ENCODE measurements around the gene MARF1. TPM values are rescaled to one million over a fixed set of nuclear protein-coding genes. Genes with fewer than 3 reads are reported as not detected.

The MARF1 gene
- total RNA-seq, 1 experiment from 2014 or later: 68.1 TPM

DNA sequence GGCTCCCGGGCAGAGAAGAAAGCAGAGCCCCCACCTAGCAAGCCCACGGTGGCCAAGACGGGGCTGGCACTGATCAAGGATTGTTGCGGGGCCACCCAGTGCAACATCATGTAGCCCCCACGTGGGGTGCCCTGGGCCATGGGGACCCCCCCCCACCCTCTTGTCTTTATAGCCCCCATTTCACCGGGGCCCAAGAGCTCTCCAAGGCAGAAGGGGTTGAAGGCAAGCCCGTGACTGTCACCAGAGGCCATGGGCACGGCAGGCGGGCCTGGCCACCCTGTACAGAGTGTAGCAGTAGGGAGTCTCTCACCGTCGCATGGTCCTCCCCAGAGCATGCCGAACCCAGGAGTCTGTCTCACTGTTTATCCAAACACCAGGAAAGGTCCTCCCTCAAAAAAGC lies 56.2 kb downstream of the MARF1 start:
- no peak for DNase-seq
- CTCF ChIA-PET: no interaction called here
- Histone ChIP-seq H3K36me3 (ENCODE audit: low read depth) (peaks cover 7% of the 10 kb centered on the region; the same call in 1 of the 2 replicates), H3K27ac (no peak overlapping the region), H3K4me3 (no peak overlapping the region), H3K79me2 (ENCODE audit: low read depth) (no peaks in the 10 kb centered on the region), H3K27me3 (ENCODE audit: insufficient read depth, low read depth) (no peaks in the 10 kb centered on the region), H3K4me2 (no peak overlapping the region), H3K9me2 (ENCODE audit: insufficient read depth) (no peaks in the 10 kb centered on the region), H3K4me1 (replicated peaks; ENCODE audit: insufficient read depth) (peaks cover 37% of the 10 kb centered on the region), H3F3A (ENCODE audit: insufficient read depth, low read depth) (peaks cover 30% of the 10 kb centered on the region), H4K20me1 (ENCODE audit: insufficient read depth) (no peaks in the 10 kb centered on the region), H2AFZ (no peak overlapping the region), H3K9me3 (ENCODE audit: insufficient read depth, low read depth) (peaks cover 15% of the 10 kb centered on the region; the same call in 1 of the 2 replicates)
- intact Hi-C loops (cut with micrococcal nuclease; ENCODE audit: unreplicated experiment): no loop called here
- POLR2A ChIA-PET (ENCODE audit: unreplicated experiment): no interaction called here
- no peak for TF ChIP-seq EZH2 (IDR thresholded peaks at IDR 0.05; ENCODE audit: low read depth)
- TF ChIP-seq, protein P1, sequence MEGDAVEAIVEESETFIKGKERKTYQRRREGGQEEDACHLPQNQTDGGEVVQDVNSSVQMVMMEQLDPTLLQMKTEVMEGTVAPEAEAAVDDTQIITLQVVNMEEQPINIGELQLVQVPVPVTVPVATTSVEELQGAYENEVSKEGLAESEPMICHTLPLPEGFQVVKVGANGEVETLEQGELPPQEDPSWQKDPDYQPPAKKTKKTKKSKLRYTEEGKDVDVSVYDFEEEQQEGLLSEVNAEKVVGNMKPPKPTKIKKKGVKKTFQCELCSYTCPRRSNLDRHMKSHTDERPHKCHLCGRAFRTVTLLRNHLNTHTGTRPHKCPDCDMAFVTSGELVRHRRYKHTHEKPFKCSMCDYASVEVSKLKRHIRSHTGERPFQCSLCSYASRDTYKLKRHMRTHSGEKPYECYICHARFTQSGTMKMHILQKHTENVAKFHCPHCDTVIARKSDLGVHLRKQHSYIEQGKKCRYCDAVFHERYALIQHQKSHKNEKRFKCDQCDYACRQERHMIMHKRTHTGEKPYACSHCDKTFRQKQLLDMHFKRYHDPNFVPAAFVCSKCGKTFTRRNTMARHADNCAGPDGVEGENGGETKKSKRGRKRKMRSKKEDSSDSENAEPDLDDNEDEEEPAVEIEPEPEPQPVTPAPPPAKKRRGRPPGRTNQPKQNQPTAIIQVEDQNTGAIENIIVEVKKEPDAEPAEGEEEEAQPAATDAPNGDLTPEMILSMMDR (conservative IDR thresholded peaks at IDR 0.05): no peak
- BruUV-seq (replicated peaks): no TSS peak

DNA sequence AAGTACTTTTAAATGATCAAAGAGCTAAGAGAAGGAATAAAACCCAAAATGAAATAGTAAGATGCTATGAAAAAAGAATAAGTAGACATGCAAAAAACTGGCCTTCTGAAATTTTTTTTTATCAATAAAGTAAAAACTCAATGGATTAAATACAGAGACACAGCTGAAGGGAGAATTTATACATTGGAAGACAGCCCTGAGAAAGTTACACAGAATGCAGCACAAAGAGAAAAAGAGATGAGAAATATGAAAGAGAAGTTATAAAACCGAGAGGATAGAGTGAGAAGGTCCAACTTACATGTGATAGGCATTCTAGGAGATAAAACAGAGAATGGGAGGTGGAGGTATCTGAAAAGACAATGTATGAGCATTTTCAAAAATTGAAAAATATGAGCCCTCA lies 57.0 kb downstream of the MARF1 start:
- POLR2A ChIA-PET (ENCODE audit: unreplicated experiment): no interaction called here
- no peak for DNase-seq
- Histone ChIP-seq H4K20me1 (ENCODE audit: insufficient read depth) (no peaks in the 10 kb centered on the region), H3K4me3 (no peak overlapping the region), H3K27me3 (ENCODE audit: insufficient read depth, low read depth) (no peaks in the 10 kb centered on the region), H2AFZ (no peak overlapping the region), H3K79me2 (ENCODE audit: low read depth) (no peaks in the 10 kb centered on the region), H3K27ac (no peak overlapping the region), H3K4me2 (no peak overlapping the region), H3K9me3 (ENCODE audit: insufficient read depth, low read depth) (peaks cover 15% of the 10 kb centered on the region; the same call in 1 of the 2 replicates), H3K9me2 (ENCODE audit: insufficient read depth) (no peaks in the 10 kb centered on the region), H3K4me1 (replicated peaks; ENCODE audit: insufficient read depth) (peaks cover 36% of the 10 kb centered on the region), H3K36me3 (ENCODE audit: low read depth) (peaks cover 7% of the 10 kb centered on the region; the same call in 1 of the 2 replicates), H3F3A (ENCODE audit: insufficient read depth, low read depth) (peaks cover 23% of the 10 kb centered on the region)
- no TSS peak for BruUV-seq (replicated peaks)
- CTCF ChIA-PET: no interaction called here
- intact Hi-C loops (cut with micrococcal nuclease; ENCODE audit: unreplicated experiment): no loop called here
- TF ChIP-seq, protein P1 (conservative IDR thresholded peaks at IDR 0.05): no peak
- TF ChIP-seq EZH2 (IDR thresholded peaks at IDR 0.05; ENCODE audit: low read depth): no peak

DNA sequence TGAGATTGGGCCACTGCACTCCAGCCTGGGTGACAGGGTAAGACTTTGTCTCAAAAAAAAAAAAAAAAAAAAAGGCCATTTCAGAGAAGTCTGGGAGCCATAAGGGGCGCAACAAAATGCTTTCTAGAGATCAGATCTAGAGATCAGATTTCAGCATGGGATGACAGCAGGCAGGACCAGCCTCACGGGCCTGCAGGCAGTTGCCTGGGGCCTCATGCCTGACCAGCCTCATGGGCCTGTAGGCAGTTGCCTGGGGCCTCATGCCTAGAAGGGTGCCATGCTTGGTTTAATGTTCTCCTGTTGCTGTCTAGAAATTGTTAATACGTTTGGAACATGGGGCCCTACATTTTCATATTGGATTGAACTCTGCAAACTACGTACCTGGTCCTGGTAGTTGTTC lies 59.4 kb downstream of the MARF1 start:
- H3K36me3 ChIP-seq (ENCODE audit: low read depth): peaks cover 7% of the 10 kb centered on the region; the same call in 1 of the 2 replicates
- H3K9me2 ChIP-seq (ENCODE audit: insufficient read depth): no peaks in the 10 kb centered on the region
- TF ChIP-seq, protein P1 (conservative IDR thresholded peaks at IDR 0.05): no peak
- no peak for TF ChIP-seq EZH2 (IDR thresholded peaks at IDR 0.05; ENCODE audit: low read depth)
- no peaks in the 10 kb centered on the region for H3K79me2 ChIP-seq (ENCODE audit: low read depth)
- ChIA-PET POLR2A (ENCODE audit: unreplicated experiment) (no interaction called here), CTCF (no interaction called here)
- no peak for DNase-seq
- BruUV-seq (replicated peaks): no TSS peak
- intact Hi-C loops (cut with micrococcal nuclease; ENCODE audit: unreplicated experiment): no loop called here
- no peak overlapping the region for H3K4me2 ChIP-seq
- H3K9me3 ChIP-seq (ENCODE audit: insufficient read depth, low read depth): peaks cover 15% of the 10 kb centered on the region; the same call in 1 of the 2 replicates
- H3F3A ChIP-seq (ENCODE audit: insufficient read depth, low read depth): peaks cover 5% of the 10 kb centered on the region; the same call in 1 of the 2 replicates
- H3K4me1 ChIP-seq (replicated peaks; ENCODE audit: insufficient read depth): peaks cover 16% of the 10 kb centered on the region
- no peaks in the 10 kb centered on the region for H3K27me3 ChIP-seq (ENCODE audit: insufficient read depth, low read depth)
- no peak overlapping the region for H2AFZ ChIP-seq
- no peak overlapping the region for H3K27ac ChIP-seq
- no peaks in the 10 kb centered on the region for H4K20me1 ChIP-seq (ENCODE audit: insufficient read depth)
- H3K4me3 ChIP-seq: no peak overlapping the region
